GM18868 (cell line): ENCODE measurements around the gene SHISAL1.

Experiments used
- ATAC-seq: cut with Tn5 transposase; IDR thresholded peaks from one replicate; pipeline ENCODE4 v1.9.1; 2021; ENCODE audit warnings: mild to moderate bottlenecking, moderate library complexity; ENCODE audit not compliant: unreplicated experiment

The SHISAL1 gene

DNA sequence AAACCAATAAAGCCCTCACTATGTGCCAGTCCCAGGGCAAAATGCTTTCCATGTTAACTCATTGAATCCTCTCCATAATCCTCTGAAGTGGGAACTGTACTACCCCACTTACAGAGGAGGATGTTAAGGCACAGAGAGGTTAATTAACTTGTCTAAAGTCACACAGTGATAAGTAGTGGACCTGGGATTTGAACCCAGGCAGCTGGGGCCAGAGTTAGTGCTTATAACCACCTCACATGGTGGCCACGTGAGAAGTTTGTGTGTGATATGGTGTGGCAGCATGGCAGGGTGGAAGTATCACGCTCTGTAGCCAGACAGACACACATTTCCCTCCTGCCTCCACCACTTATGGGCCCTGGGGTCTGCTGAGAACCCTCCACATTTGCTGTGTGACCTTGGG is 115.5 kb downstream of the SHISAL1 start:
- ATAC-seq: no peak

DNA sequence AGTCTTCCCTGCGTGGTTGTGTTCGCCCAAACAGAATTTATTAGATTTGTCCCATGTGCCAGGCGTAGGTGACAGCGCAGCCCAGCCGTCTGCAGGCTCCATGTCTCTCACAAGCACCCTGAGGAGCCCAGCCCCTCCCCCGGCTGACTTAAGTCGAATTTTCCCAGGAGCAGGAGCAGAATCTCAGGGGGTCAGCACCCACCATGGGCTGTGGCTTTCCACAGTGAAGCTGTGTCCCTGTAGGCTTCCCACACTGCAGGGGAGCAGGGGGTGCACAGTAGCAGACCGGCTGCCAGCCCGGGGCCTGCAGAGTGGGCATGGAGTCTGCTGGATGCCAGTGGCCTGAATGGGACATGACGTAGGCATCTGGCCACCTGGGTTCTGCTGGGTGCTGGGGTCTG is 116.0 kb downstream of the SHISAL1 start:
- ATAC-seq: no peak

DNA sequence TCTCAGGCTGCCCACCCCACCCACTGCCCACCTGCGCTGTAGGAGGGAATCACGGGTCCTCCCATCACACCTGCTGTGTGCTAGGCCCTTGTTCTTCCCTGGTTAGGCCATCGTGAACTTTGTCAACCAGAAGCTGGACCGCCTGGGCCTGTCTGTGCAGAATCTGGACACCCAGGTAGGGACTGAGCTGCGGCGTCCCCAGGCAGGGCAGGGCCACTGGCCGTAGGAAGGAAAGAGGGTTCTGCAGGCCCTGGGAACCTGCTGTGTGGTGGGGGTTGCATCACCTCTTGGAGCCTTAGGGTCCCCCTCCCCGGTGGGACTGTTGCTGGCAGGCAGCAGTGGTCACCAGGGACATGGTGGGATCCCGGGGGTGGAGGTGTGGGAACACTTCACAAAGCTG is 116.5 kb downstream of the SHISAL1 start:
- ATAC-seq: no peak

DNA sequence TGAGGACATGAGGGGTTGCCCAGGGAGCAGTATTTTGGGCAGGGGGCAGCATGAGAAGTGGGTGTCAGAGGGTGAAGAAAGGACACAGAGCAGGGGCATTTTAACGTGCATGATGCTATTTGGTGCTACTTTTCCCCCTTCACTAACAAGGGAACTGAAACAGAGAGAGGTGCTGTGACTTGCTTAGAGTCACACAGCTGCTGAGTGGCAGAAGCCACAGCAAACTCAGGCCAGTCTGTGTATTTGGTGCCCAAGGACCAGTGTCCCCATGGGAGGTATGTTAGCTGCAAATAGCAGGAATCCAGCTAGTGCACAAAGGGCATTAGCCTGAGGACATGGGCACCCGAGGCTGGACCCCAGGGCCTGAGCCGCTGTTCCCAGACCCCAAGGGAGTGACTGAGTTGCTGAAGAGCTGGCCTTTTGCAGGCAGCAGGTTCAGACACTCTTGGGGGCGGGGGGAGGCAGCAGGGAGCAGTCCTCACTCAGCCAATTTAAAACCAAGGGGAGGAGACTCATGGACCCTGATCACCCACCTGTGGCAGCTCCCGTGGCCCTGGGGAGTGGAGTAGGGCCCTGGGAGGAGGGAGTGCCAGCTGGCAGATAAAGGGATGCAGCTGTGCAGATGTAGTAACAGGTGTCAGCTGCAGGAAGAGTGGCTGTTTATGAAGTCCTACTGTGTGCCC is 117.4 kb downstream of the SHISAL1 start:
- ATAC-seq: no peak

DNA sequence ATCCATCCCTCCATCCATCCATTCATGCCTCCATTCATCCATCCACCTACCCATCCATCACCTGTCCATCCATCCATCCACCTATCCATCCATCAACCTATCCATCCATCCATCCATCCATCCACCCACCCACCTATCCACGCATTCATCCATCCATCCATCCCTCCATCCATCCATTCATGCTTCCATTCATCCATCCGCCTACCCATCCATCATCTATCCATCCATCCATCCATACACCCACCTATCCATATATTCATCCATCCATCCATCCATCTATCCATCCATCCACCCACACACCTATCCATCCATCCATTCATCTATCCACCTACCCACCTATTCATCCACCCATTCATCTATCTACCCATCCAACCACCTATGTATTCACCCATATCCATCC is 118.2 kb downstream of the SHISAL1 start:
- no peak for ATAC-seq
